Measurements from ENCODE around the gene MARS1. TPM values are rescaled to one million over a fixed set of nuclear protein-coding genes. Genes with fewer than 3 reads are reported as not detected.

Gene MARS1
- total RNA-seq, 1 donor from 2014 or later: 350 TPM

Small RNA genes lying within 50 kb of the gene (microRNA-seq; reads per million reads assigned to microRNA genes)
- 2.2 reads per million for gene MIR616 (ENCODE audit: borderline number of aligned reads)
- not detected for gene MIR6758 (ENCODE audit: borderline number of aligned reads)

Other genes with a start within 250 kb of the MARS1 start
- gene STAC3, start 236.9 kb upstream of the MARS1 start, total RNA-seq: 1.1 to 2.8 TPM (median 1.3 TPM) in 3 replicates
- gene R3HDM2, start 57.0 kb upstream of the MARS1 start, total RNA-seq: 43.4 to 61.8 TPM (median 46.5 TPM) in 3 replicates
- not detected in 3 replicates for gene INHBC, start 53.3 kb upstream of the MARS1 start, total RNA-seq
- 0.77 to 8.5 TPM (median 8.4 TPM) in 3 replicates for gene INHBE, start 32.8 kb upstream of the MARS1 start, total RNA-seq
- 6.2 to 8.3 TPM (median 6.8 TPM) in 3 replicates for gene GLI1, start 28.3 kb upstream of the MARS1 start, total RNA-seq
- gene ARHGAP9, start 8.2 kb upstream of the MARS1 start, total RNA-seq: 2.9 to 3.1 TPM in 2 of 3 replicates, not detected in the other
- 9.6 to 79.1 TPM (median 79.0 TPM) in 3 replicates for gene DDIT3, start 32.4 kb downstream of the MARS1 start, total RNA-seq
- 66.9 to 86.5 TPM (median 78.4 TPM) in 3 replicates for gene MBD6, start 34.8 kb downstream of the MARS1 start, total RNA-seq
- 104 to 117 TPM (median 112 TPM) in 3 replicates for gene DCTN2, start 59.1 kb downstream of the MARS1 start, total RNA-seq
- 2.6 to 5.1 TPM (median 3.5 TPM) in 3 replicates for gene KIF5A, start 62.0 kb downstream of the MARS1 start, total RNA-seq
- gene PIP4K2C, start 103.1 kb downstream of the MARS1 start, total RNA-seq: 27.9 to 33.1 TPM (median 30.5 TPM) in 3 replicates
- 29.8 to 30.3 TPM (median 30.1 TPM) in 3 replicates for gene DTX3, start 116.8 kb downstream of the MARS1 start, total RNA-seq
- gene ARHGEF25, start 123.4 kb downstream of the MARS1 start, total RNA-seq: 29.0 to 30.6 TPM (median 29.5 TPM) in 3 replicates
- gene B4GALNT1, start 145.1 kb downstream of the MARS1 start, total RNA-seq: 20.8 to 21.8 TPM (median 21.4 TPM) in 3 replicates
- gene OS9, start 206.1 kb downstream of the MARS1 start, total RNA-seq: 284 to 337 TPM (median 290 TPM) in 3 replicates

Data from chondrocyte (in vitro differentiated cells).